ENCODE measurements around the gene KCNH1. TPM values are rescaled to one million over a fixed set of nuclear protein-coding genes. Genes with fewer than 3 reads are reported as not detected.

Gene KCNH1
- total RNA-seq, 2 donors from 2014 or later = 3.2 to 3.5 TPM

GRCh38 chr1:210792250-210793102, 341.5 kb downstream of the KCNH1 start:
- WGBS, 2 experiments (ENCODE audit: insufficient coverage in 1 of 2, insufficient read length in 1 of 2) = 70 to 80% methylated on average over 1 to 3 of the region's 3 CpGs
- no peaks in the 10 kb centered on the region for H3K9me3 ChIP-seq (ENCODE audit: control insufficient read depth, low read length)
- no peaks in the 10 kb centered on the region for H3K4me1 ChIP-seq (ENCODE audit: control insufficient read depth, insufficient read depth, low read length)
- no peak overlapping the region for H3K27ac ChIP-seq (ENCODE audit: low read depth, low read length)
- H3K9ac ChIP-seq (ENCODE audit: extremely low read depth, low read length, poor library complexity, severe bottlenecking) = no peak overlapping the region
- no peaks in the 10 kb centered on the region for H3K27me3 ChIP-seq (ENCODE audit: control insufficient read depth, insufficient read depth, low read length, poor library complexity, severe bottlenecking)
- no peak for DNase-seq
- no peaks in the 10 kb centered on the region for H3K9me3 Mint-ChIP-seq
- H3K27me3 Mint-ChIP-seq (ENCODE audit: insufficient read depth) = peaks cover 7% of the 10 kb centered on the region
- no peaks in the 10 kb centered on the region for H3K36me3 Mint-ChIP-seq (ENCODE audit: low read depth)
- H3K4me3 Mint-ChIP-seq = no peak overlapping the region
- TF ChIP-seq CTCF (conservative IDR thresholded peaks at IDR 0.05) = no peak
- H3K4me1 Mint-ChIP-seq = peaks cover 11% of the 10 kb centered on the region
- no peak overlapping the region for H3K27ac Mint-ChIP-seq
- H3K36me3 ChIP-seq (ENCODE audit: control insufficient read depth, insufficient read depth, low read length) = no peaks in the 10 kb centered on the region
- no peak overlapping the region for H3K4me3 ChIP-seq (ENCODE audit: low read length)

- no peaks in the 10 kb centered on the region for H3K9me3 ChIP-seq (ENCODE audit: control insufficient read depth, low read length)
- no peaks in the 10 kb centered on the region for H3K27me3 ChIP-seq (ENCODE audit: control insufficient read depth, insufficient read depth, low read length, poor library complexity, severe bottlenecking)
- H3K4me1 ChIP-seq (ENCODE audit: control insufficient read depth, insufficient read depth, low read length) = no peaks in the 10 kb centered on the region
- no peak overlapping the region for H3K9ac ChIP-seq (ENCODE audit: extremely low read depth, low read length, poor library complexity, severe bottlenecking)
- H3K27ac Mint-ChIP-seq = no peak overlapping the region
- TF ChIP-seq CTCF (conservative IDR thresholded peaks at IDR 0.05) = no peak
- no peak overlapping the region for H3K4me3 ChIP-seq (ENCODE audit: low read length)
- H3K36me3 ChIP-seq (ENCODE audit: control insufficient read depth, insufficient read depth, low read length) = no peaks in the 10 kb centered on the region
- H3K4me3 Mint-ChIP-seq = no peak overlapping the region
- H3K4me1 Mint-ChIP-seq = peaks cover 11% of the 10 kb centered on the region
- peaks cover 3% of the 10 kb centered on the region for H3K27me3 Mint-ChIP-seq (ENCODE audit: insufficient read depth)
- H3K9me3 Mint-ChIP-seq = no peaks in the 10 kb centered on the region
- no peaks in the 10 kb centered on the region for H3K36me3 Mint-ChIP-seq (ENCODE audit: low read depth)
- 92 to 93% methylated on average over 2 of the region's 2 CpGs for WGBS, 2 experiments (ENCODE audit: insufficient coverage in 1 of 2, insufficient read length in 1 of 2)
- no peak for DNase-seq
- no peak overlapping the region for H3K27ac ChIP-seq (ENCODE audit: low read depth, low read length)
These were observed 343.8 kb downstream of the KCNH1 start for GRCh38 chr1:210790196-210790595.

- no peaks in the 10 kb centered on the region for H3K36me3 Mint-ChIP-seq (ENCODE audit: low read depth)
- no peaks in the 10 kb centered on the region for H3K36me3 ChIP-seq (ENCODE audit: control insufficient read depth, insufficient read depth, low read length)
- H3K27me3 Mint-ChIP-seq (ENCODE audit: insufficient read depth) = peaks cover 5% of the 10 kb centered on the region
- H3K27ac Mint-ChIP-seq = no peak overlapping the region
- TF ChIP-seq CTCF (conservative IDR thresholded peaks at IDR 0.05) = no peak
- DNase-seq = no peak
- no peaks in the 10 kb centered on the region for H3K4me1 ChIP-seq (ENCODE audit: control insufficient read depth, insufficient read depth, low read length)
- H3K9me3 ChIP-seq (ENCODE audit: control insufficient read depth, low read length) = no peaks in the 10 kb centered on the region
- H3K4me3 Mint-ChIP-seq = no peak overlapping the region
- H3K27ac ChIP-seq (ENCODE audit: low read depth, low read length) = no peak overlapping the region
- no peaks in the 10 kb centered on the region for H3K27me3 ChIP-seq (ENCODE audit: control insufficient read depth, insufficient read depth, low read length, poor library complexity, severe bottlenecking)
- WGBS, 2 experiments (ENCODE audit: insufficient coverage in 1 of 2, insufficient read length in 1 of 2) = no CpG with 5 or more reads among the region's 1 CpG
- peaks cover 8% of the 10 kb centered on the region for H3K4me1 Mint-ChIP-seq
- H3K4me3 ChIP-seq (ENCODE audit: low read length) = no peak overlapping the region
- no peaks in the 10 kb centered on the region for H3K9me3 Mint-ChIP-seq
- H3K9ac ChIP-seq (ENCODE audit: extremely low read depth, low read length, poor library complexity, severe bottlenecking) = no peak overlapping the region
These were observed 346.1 kb downstream of the KCNH1 start for GRCh38 chr1:210787800-210788199.

All from endodermal cell (in vitro differentiated cells).